ENCODE results near the gene RET. TPM values are rescaled to one million over a fixed set of nuclear protein-coding genes. Genes with fewer than 3 reads are reported as not detected.

RET gene
- total RNA-seq, 1 experiment from 2014 or later: 0.15 TPM

DNA sequence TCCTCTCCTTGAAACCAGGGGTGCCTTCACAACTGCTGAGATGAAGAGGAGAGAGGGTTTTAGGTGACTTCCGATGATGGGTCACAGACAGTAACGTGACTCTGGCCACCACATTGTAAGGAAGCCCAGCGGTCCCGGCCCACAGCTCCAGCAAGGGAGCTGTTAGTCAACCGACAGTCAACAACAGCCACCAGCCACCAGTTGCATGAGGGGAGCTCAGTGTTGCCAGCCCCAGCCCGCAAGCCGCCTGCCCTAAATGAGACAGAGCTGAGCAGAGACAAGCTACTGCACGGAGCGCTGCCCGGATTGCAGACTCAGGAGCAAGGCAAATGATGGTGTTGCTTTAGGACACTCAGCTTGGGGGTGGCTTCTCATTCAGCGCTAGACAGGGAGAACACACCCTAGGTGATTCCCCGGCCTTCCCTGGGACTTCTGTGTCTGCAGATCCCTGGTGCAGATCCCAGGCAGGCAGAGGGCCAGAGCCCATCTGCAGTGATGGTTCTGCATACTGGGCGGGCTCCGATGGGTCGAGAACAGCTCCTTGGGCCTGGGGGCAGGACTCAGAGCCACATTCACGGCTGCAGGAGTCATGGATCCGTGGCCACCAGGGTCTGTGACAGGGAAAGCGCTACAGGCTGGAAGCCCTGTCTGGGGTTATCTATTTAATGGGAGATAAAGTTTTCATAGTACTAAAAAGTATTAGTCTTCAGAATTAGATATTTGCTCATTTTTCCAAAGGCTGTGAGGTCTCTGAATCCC, 14.3 kb upstream of the RET start:
- DNase-seq (ENCODE audit: low read depth): no peak

- no peak for DNase-seq (ENCODE audit: low read depth)
Observed at GRCh38 chr10:43064331-43065075, 12.4 kb upstream of the RET start.

DNA sequence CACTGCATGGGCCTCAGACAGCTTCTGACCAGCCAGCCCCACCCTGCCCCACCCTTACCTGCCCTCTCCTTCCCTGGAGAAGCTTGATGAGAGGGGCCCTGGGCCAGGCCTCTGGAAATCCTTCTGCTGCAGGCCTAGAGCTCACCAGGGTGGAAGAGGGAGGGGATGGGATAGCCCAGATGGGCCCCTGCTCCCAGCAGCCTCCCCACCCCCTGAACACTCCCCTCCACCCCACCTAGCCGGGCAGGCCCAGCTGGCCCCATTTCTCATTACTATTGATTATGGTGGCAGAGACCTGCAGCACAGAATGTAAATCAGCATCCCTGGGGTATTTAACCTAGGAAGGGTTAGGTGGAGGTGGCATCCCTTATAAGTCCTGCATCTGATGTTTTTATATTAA, 11.6 kb upstream of the RET start:
- no peak for DNase-seq (ENCODE audit: low read depth)

DNA sequence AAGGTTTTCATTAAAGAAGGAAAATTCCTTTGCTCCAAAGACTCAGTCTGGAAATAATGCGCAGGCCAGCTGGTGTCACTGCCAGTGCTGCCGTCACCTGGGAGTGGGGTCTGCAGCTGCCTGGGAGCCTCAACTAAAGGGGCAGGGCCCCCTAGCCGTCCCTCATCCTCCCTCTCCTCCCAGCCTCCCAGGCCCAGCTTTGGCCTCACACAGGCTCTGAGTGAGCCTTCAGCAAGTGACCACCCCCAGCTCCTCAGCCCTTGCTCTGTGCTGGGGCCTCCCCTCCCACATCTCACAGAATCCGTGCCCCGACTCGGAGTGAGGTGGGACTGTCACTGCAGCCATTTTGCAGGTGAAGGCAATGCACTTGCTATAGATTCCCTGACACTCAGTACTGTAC, 11.1 kb upstream of the RET start:
- no peak for DNase-seq (ENCODE audit: low read depth)

DNA sequence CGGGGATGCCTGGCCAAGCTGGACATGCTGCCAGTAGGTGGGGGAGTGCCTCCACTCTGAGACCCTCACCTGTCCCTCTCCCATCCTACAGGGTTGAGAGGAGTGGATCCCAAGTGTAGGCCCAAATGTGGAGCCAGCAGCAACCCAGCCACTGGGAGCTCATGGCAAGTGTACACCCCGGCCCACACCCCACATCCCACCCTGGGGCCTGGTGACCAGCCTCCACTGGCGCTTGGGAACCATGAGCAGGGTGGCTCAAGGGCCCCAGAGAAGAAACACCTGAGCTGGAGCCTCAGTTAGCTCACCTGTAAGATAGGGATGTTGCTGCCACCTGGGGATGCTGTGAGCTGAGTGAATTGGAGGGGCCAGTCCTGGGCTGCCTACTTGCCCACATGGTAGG, 10.4 kb upstream of the RET start:
- DNase-seq (ENCODE audit: low read depth): no peak

DNA sequence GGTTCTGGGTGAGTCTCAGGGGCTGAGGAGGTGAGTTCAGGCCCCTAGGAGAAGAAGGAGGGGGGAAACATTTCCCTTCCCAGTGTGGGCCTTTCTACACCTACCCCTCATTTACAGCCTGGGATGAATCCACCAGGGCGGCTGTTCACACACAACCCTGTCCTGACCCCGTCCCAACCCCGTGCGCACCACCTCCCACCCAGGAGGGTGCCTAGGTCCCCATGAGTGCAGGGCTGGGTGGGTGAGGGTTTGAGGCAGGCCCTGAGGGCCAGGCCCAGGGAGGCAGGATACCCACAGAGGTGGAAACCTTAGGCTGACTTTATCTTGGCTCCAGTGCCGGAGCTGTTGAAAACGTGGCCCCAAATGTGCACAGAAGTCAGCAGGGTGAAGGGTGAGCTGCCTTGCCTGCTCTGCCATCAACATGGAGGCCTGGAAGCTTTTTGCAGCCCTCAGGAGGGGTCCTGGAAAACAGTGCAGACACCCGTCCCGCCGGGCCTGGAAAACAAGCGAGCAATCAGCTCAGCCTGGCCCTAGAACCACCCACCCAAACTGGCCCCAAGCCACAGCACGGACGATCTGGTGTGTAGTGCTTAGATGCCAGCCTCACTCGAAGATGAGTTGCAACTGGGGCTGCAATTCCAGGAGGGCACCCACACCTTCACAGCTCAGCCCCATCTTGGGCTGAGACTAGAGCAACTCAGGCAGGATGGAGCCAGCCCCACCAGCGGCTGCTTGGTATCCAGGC, 9.3 kb upstream of the RET start:
- DNase-seq (ENCODE audit: low read depth): no peak

- no peak for DNase-seq (ENCODE audit: low read depth)
Observed at GRCh38 chr10:43068136-43068395, 8.8 kb upstream of the RET start.

DNA sequence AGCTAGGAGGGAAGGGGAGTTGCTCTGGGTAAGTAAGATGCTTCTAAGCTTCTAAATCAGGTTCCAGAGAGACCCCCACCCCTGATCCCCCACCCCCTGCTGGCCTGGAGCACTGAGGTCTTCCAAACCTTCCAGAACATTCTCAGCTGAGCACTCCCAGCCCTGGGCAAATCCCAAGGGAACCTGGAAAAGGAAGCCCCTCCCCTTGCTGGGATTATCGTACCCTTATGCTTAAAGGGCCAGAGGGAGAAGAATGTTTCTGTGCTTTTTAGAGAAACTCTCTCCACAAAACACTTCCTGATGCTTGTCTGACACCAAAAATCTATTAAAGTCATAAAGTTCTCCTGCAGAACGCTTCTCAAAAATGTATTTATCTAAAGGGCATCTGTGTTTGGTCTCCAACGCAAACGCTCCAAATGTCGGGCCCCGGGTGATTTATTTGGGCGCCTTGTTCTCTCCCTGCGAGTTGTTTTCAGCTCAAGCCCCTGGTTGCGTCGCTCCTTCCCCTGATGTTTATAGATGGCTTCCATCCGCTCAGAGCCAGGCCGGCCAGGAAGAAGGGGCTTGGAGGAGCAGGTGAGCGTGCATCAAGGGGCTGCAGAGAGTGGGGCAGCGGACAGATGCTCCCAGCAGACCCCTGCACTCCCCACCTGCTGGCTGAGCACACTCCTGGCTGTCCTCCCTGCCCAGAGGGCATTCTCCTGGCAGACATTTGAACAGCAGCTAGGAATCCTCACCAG, 8.2 kb upstream of the RET start:
- no peak for DNase-seq (ENCODE audit: low read depth)

GRCh38 chr10:43069211-43069515, 7.7 kb upstream of the RET start:
- DNase-seq (ENCODE audit: low read depth): no peak

DNA sequence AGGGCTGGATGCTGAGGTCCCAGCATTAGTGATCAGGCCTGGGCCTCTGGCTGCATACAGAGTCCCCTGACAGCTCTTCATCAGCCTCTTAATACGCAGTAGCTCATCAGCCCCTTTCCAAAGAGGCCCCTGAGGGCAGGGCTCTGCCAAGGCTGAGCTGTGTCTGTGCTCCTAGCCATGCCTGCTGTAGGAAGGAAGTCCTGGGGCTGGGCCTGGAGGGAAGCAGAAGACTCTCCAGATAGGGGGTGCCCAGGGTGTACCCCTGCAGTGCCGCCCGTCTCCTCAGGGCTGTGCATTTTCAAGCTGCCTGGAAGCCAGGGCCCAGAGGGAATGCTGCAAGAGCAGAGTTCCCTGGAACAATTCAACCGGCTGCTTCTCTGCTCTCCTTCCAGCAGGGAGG, 7.3 kb upstream of the RET start:
- DNase-seq (ENCODE audit: low read depth): no peak

DNA sequence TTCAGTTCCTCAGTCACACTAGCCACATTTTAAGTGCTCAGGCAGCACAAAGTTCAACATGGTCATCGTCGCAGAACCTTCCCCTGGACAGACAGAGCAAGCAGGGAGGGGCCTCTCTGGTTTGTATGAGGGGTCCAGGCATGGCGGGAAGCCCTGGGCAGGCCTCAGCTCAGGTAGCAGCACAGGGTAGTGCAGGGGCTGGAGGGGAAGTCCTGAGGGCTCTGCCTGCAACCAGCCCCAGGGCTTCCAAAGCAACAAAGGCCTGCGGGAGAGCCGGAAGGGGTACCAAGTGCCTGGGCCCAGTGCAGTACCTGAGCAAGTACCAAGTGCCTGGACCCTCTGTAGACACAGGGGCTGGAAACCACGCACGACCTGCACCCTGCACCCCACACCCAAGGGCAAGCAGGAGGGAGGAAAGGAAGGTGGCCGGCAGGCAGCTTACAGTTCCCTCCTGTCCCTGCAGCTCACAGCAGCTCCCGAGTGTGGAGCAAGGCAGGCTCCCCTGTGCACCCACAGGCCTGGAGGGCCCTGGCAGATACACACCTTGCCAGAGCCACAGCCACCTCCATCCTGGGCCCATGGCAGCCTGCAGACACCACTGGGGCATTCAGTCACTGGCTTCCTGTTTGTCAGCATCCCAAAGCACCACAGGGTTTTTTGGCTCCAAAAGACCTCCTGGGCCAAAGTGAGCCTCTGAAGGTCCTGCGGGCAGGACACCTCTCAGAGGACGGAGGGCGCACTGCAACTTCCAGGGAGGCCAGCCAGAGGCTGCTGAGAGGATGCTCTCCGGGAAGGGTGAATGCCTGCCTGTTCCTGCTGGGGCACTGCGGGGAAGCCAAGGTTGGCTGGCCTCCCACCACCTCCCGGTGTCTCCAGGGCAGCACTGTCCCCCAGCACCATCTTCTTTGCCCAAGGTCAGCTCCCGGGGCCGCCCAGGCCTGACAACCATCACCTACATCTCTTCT, 6.5 kb upstream of the RET start:
- DNase-seq (ENCODE audit: low read depth): no peak

- DNase-seq (ENCODE audit: low read depth): no peak
Observed at GRCh38 chr10:43071865-43072650, 4.8 kb upstream of the RET start.

- no peak for DNase-seq (ENCODE audit: low read depth)
Observed at GRCh38 chr10:43073191-43073590, 3.7 kb upstream of the RET start.

- DNase-seq (ENCODE audit: low read depth): no peak
Observed at GRCh38 chr10:43073721-43074120, 3.1 kb upstream of the RET start.

DNA sequence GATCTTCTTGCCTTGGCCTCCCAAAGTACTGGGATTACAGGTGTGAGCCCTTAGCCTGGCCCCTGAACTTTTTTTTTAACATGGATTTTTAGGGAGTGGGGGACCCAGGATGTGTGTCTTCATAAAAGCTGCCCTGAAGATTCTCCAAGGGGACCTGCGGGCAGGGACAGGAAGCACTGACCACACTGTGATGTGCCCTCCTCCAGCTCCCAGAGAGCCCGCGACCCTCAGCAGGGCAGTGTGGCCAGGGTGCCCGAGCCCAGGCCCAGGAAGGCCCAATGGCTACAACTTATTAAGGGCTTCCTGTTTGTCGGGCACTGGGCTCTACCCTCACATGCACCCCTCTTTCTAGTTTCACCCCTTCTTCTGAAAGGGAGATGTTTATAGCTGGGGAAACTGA, 2.5 kb upstream of the RET start:
- DNase-seq (ENCODE audit: low read depth): no peak

- no peak for DNase-seq (ENCODE audit: low read depth)
Observed at GRCh38 chr10:43074827-43075611, 1.9 kb upstream of the RET start.

DNA sequence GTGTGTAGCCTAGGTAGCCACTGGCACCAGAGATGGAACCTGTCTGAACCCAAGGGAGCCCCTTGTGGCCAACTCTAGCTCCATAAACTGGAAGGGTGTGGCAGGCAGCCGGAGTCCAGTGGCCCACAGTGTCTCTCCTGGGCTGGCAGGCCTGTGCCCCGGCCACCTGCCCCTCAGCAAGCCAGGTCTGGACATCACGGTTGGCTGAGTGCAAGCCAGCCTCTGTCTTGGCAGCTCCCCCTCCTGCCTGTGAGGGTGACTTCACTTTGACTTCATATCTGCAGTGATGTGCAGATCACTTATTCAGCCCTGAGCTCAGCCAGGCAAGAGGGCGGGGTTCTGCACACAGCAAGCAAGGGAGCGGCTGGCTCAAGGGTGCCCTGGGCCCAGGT, 1.3 kb upstream of the RET start:
- no peak for DNase-seq (ENCODE audit: low read depth)

DNA sequence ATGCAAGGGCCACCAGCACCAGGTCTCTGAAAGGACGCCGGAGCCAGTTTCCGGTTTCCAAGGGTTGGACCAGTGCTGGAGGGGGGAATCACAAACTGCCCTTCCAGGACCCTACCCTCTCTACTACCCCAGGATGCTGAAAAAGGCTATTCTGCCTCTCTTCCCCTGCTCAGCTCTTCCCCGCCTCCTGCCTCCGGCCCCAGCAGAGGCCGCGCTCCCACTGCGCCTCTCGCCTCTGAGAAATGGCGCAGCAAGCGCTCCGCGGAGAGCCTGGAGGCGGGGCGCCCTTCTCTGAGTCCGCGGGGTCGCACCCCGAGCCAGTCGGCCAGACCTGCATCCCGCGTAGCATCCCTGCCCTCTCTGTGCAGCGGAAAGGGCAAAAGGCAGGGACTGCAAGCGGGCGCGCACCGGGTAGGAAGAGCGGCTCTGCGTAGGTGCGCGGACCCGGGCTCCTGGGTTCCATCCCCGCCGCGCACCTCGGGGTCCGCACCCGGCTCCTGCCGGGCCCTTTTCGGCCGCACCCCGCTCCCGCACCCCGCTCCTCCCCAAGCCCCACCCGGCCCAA, 476 bp upstream of the RET start:
- DNase-seq (ENCODE audit: low read depth): no peak

- no peak for DNase-seq (ENCODE audit: low read depth)
Observed at GRCh38 chr10:43077421-43078171, 727 bp downstream of the RET start.

Data from M059J (cell line).